GM21423 (cell line): ENCODE data around the gene SLC35G1.

Source experiments
- ATAC-seq: cut with Tn5 transposase; IDR thresholded peaks from one replicate; pipeline ENCODE4 v1.9.1; 2021; ENCODE audit warnings: mild to moderate bottlenecking, moderate library complexity; ENCODE audit not compliant: unreplicated experiment

SLC35G1 gene

GRCh38 chr10:93947055-93947454, 53.3 kb downstream of the SLC35G1 start:
- ATAC-seq, result no peak

DNA sequence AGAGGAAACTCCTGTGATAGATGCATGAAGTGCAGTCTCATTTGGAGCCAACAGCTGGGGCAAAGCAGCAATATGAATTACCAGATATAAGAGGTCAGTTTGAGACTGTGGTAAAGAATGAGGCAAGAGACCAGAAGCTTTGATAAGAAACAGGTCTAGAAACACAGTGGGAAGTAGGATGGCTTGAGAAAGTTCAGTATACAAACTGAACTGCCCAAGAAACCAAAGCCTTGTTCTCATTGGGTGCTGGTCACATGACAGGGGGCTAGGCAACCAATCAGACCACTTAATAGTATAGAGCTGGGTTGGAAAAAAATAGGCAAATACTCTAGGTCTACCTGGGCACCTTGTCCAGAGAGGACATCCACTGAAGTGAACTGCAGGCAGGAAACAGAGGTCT, 53.7 kb downstream of the SLC35G1 start:
- no peak for ATAC-seq

- ATAC-seq, result no peak
These were observed 58.1 kb downstream of the SLC35G1 start for GRCh38 chr10:93951905-93952304.
